Fibroblast of lung (primary cell): ENCODE results near the gene RPL9. TPM values are rescaled to one million over a fixed set of nuclear protein-coding genes. Genes with fewer than 3 reads are reported as not detected.
A peak's percentile ranks its signal among the peaks of the same experiment; 100 is the strongest.

ENCODE experiments used
- DNase-seq, 2 donors: peaks; one replicate each; pipeline versions ENCODE4 v3.0.0 to v3.0.0-alpha.2; 2010; ENCODE audit warnings: low read depth in 2 of 2
- H2AFZ ChIP-seq: 2 replicates; pipeline ENCODE4 v1.5.1; 2012; ENCODE audit warnings: low read length, control low read depth, inconsistent platforms
- H3K27ac ChIP-seq: 2 replicates; pipeline ENCODE4 v1.5.1; 2011; ENCODE audit warnings: low read length, control low read depth; ENCODE audit not compliant: insufficient read depth
- H3K27me3 ChIP-seq: 2 replicates; pipeline ENCODE4 v1.5.1; 2011; ENCODE audit warnings: mild to moderate bottlenecking, low read length; ENCODE audit not compliant: control insufficient read depth, insufficient read depth
- H3K36me3 ChIP-seq: 2 replicates; pipeline ENCODE4 v1.5.1; 2011; ENCODE audit warnings: low read length; ENCODE audit not compliant: control insufficient read depth, insufficient read depth
- H3K4me1 ChIP-seq: 2 replicates; pipeline ENCODE4 v1.5.1; 2011; ENCODE audit warnings: low read length; ENCODE audit not compliant: control insufficient read depth, insufficient read depth; ENCODE audit errors: extremely low read depth
- H3K4me2 ChIP-seq: 2 replicates; pipeline ENCODE4 v1.5.1; 2011; ENCODE audit warnings: low read length, control low read depth; ENCODE audit not compliant: insufficient read depth; ENCODE audit errors: extremely low read depth
- H3K4me3 ChIP-seq, 4 experiments: fragments of 200-600 bp in 1 of 4; sonication (generic) in 1 of 4; replicated peaks in 1 of 4; 2 replicates each; pipeline ENCODE4 v1.5.1; 2011 to 2016; ENCODE audit warnings: low read length in 4 of 4, low read depth in 3 of 4, mild to moderate bottlenecking in 3 of 4, control low read depth in 2 of 4, inconsistent platforms in 1 of 4, mixed read lengths in 1 of 4; ENCODE audit not compliant: insufficient read depth in 1 of 4; ENCODE audit errors: control extremely low read depth in 1 of 4
- H3K79me2 ChIP-seq: 2 replicates; pipeline ENCODE4 v1.5.1; 2012; ENCODE audit warnings: mild to moderate bottlenecking, low read length, inconsistent platforms; ENCODE audit not compliant: control insufficient read depth, insufficient read depth
- H3K9ac ChIP-seq: 2 replicates; pipeline ENCODE4 v1.5.1; 2011; ENCODE audit warnings: mild to moderate bottlenecking, low read length, control low read depth; ENCODE audit not compliant: insufficient read depth
- H3K9me3 ChIP-seq: 2 replicates; pipeline ENCODE4 v1.5.1; 2012; ENCODE audit warnings: low read depth, low read length; ENCODE audit not compliant: control insufficient read depth, insufficient read depth
- H4K20me1 ChIP-seq: 2 replicates; pipeline ENCODE4 v1.5.1; 2011; ENCODE audit warnings: low read length; ENCODE audit not compliant: control insufficient read depth, insufficient read depth; ENCODE audit errors: extremely low read depth
- EZH2 ChIP-seq: IDR thresholded peaks from 2 replicates; pipeline ENCODE4 v1.5.1; 2012; ENCODE audit warnings: low read length, control low read depth, mild to moderate bottlenecking; ENCODE audit errors: missing control alignments
- polyA plus RNA-seq, 2 donors: library from polyadenylated mRNA; depleted of rRNA in 1 of 2; stranded (reverse) in 1 of 2; unstranded in 1 of 2; fragments of >200 nt; gene quantifications; 2 replicates each; pipeline ENCODE4 v1.2.1, GENCODE V29; 2011 to 2012; ENCODE audit warnings: missing spikeins in 1 of 2
- total RNA-seq: library from RNA; depleted of rRNA; stranded (reverse); fragments of >200 nt; gene quantifications from 2 replicates; pipeline ENCODE4 v1.2.1, GENCODE V29; 2014
- TF ChIP-seq, protein P1 (sequence below), 2 donors: IDR thresholded peaks in 1 of 2; conservative IDR thresholded peaks in 1 of 2; 1 replicate in 1 of 2; 2 replicates in 1 of 2; pipeline ENCODE4 v1.5.1; 2011 to 2012; ENCODE audit warnings: low read length in 2 of 2, control low read depth in 1 of 2, inconsistent platforms in 1 of 2, low read depth in 1 of 2, mild to moderate bottlenecking in 1 of 2

Gene RPL9
- total and polyA plus RNA-seq, 2 donors (not counting 1 experiment from before 2014, with no cell fraction given): 1,426 to 2,253 TPM

DNA sequence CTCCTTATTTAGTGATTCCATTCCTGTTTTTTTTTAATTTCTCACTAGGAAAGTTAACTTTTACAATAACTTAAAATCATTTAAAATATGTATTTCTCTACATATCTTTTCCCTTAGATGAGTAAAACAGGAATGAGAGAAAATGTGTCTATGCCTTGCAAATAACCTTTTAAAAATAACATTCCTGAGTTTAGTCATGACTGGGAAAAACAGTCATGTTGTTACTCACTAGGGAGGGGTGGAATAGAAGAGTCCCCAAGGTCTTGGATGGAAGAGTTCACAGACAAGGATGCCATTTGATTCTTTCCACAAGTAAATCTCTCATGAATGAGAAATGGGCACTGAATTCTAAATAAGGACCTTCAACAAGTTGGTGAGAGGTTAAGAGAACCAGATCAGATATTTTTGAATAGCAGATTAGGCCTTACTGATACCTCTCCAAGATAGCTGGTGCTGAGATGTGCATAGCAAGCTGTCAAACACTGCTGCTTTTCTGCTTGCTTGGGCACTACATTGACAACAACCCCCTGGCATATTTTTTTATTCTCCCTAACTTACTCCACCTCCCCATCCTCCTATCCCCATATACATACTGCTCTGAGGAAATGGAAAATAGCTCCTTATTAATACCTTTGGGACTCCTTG is 43.4 kb upstream of the RPL9 start:
- H3K36me3 ChIP-seq: peaks cover 14% of the 10 kb centered on the region
- H3K4me3 ChIP-seq: no peak overlapping the region
- H3K4me2 ChIP-seq: peak overlapping the region; percentile 46
- H3K9me3 ChIP-seq: no peaks in the 10 kb centered on the region
- no peak overlapping the region for H2AFZ ChIP-seq
- H3K79me2 ChIP-seq: no peaks in the 10 kb centered on the region
- H4K20me1 ChIP-seq: no peaks in the 10 kb centered on the region
- H3K9ac ChIP-seq: no peak overlapping the region
- TF ChIP-seq, protein P1, sequence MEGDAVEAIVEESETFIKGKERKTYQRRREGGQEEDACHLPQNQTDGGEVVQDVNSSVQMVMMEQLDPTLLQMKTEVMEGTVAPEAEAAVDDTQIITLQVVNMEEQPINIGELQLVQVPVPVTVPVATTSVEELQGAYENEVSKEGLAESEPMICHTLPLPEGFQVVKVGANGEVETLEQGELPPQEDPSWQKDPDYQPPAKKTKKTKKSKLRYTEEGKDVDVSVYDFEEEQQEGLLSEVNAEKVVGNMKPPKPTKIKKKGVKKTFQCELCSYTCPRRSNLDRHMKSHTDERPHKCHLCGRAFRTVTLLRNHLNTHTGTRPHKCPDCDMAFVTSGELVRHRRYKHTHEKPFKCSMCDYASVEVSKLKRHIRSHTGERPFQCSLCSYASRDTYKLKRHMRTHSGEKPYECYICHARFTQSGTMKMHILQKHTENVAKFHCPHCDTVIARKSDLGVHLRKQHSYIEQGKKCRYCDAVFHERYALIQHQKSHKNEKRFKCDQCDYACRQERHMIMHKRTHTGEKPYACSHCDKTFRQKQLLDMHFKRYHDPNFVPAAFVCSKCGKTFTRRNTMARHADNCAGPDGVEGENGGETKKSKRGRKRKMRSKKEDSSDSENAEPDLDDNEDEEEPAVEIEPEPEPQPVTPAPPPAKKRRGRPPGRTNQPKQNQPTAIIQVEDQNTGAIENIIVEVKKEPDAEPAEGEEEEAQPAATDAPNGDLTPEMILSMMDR (conservative IDR thresholded peaks at IDR 0.05 in 1 of 2, IDR thresholded peaks at IDR 0.05 in 1 of 2; ENCODE audit: low read depth in 1 of 2, low read length in 2 of 2): no peak
- no peak for TF ChIP-seq EZH2
- peak overlapping the region; percentile 52 for H3K27ac ChIP-seq
- no peaks in the 10 kb centered on the region for H3K27me3 ChIP-seq
- H3K4me1 ChIP-seq: peaks cover 7% of the 10 kb centered on the region
- peak; percentile 70 to 88 for DNase-seq

DNA sequence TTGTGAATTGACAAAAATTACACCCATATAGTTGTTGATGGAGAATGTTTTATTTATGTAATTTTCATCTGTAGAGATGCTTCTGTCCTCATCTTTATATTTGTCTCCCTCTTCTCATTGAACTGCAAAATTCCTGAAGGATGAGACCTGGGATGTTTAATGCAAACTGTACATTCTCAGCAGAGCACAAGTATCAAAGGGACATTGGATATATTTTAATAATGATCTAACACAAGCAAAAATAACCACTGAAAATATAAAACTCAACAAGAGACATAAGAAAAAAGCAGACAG is 40.0 kb upstream of the RPL9 start:
- no peak overlapping the region for H3K4me2 ChIP-seq
- H3K4me3 ChIP-seq: no peak overlapping the region
- DNase-seq: no peak

DNA sequence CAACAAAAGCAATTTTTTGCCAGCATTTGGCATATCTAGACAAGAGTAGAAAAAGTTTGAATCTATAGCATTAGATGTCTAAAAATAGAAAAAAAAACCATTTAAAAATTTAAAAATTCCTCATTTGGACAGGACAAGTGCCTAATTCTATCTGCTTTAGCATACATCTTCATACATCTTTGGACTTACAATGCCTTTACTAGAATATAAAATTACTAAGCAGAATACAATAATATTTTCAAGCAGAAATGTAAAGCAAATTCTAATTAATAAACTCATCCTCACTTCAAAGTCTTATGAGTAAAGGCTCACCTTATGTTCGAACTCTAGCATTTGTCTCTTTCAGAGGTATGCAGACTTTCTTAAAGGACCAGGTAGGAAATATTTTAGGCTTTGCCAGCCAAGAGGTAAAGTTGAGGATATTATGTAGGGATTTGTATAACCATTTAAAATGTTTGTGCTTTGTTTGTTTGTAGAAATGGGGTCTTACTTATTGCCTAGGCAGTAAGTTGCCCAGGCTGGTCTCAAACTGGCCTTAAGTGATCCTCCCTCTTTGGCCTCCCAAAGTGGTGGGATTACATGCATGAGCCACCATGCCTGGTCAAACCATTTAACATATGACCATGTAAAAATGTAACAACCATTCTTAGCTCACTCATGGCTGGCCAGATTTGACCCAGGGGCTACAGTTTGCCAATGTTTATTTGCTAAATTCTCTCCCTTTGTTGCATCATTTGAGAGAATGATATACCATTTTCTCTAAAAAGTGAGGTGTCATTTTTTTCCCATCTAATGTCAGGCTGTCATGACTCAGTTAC is 39.4 kb upstream of the RPL9 start:
- H3K27ac ChIP-seq: no peak overlapping the region
- H3K36me3 ChIP-seq: peaks cover 1% of the 10 kb centered on the region
- H3K4me3 ChIP-seq: no peak overlapping the region
- TF ChIP-seq, protein P1 (conservative IDR thresholded peaks at IDR 0.05 in 1 of 2, IDR thresholded peaks at IDR 0.05 in 1 of 2; ENCODE audit: low read depth in 1 of 2, low read length in 2 of 2): no peak
- no peak for TF ChIP-seq EZH2
- no peak overlapping the region for H3K4me2 ChIP-seq
- H3K9me3 ChIP-seq: no peaks in the 10 kb centered on the region
- H2AFZ ChIP-seq: no peak overlapping the region
- no peaks in the 10 kb centered on the region for H3K79me2 ChIP-seq
- DNase-seq: peak in 1 of 2 donors; percentile 37
- H3K4me1 ChIP-seq: peaks cover 7% of the 10 kb centered on the region
- no peaks in the 10 kb centered on the region for H3K27me3 ChIP-seq
- no peak overlapping the region for H3K9ac ChIP-seq
- H4K20me1 ChIP-seq: no peaks in the 10 kb centered on the region

More for the DNA sequence above, 40.0 kb upstream of the RPL9 start:
- Histone ChIP-seq H3K36me3 (peaks cover 1% of the 10 kb centered on the region), H4K20me1 (no peaks in the 10 kb centered on the region), H3K79me2 (no peaks in the 10 kb centered on the region), H3K4me1 (peaks cover 7% of the 10 kb centered on the region), H3K27me3 (no peaks in the 10 kb centered on the region), H3K9me3 (no peaks in the 10 kb centered on the region), H3K9ac (no peak overlapping the region), H3K27ac (no peak overlapping the region), H2AFZ (no peak overlapping the region)
- no peak for TF ChIP-seq EZH2
- TF ChIP-seq, protein P1 (conservative IDR thresholded peaks at IDR 0.05 in 1 of 2, IDR thresholded peaks at IDR 0.05 in 1 of 2; ENCODE audit: low read depth in 1 of 2, low read length in 2 of 2): no peak
